ENCODE data around the gene TRIM14. TPM values are rescaled to one million over a fixed set of nuclear protein-coding genes. Genes with fewer than 3 reads are reported as not detected.
A peak's percentile ranks its signal among the peaks of the same experiment; 100 is the strongest.

TRIM14 gene
- total and polyA plus RNA-seq, 2 of the 13 experiments (the other 11 are each of a cell fraction or from before 2014, with no cell fraction given) = 9.2 to 13.0 TPM

GRCh38 chr9:98142182-98142907, 23.3 kb upstream of the TRIM14 start (continued):
- TF ChIP-seq, protein P1, sequence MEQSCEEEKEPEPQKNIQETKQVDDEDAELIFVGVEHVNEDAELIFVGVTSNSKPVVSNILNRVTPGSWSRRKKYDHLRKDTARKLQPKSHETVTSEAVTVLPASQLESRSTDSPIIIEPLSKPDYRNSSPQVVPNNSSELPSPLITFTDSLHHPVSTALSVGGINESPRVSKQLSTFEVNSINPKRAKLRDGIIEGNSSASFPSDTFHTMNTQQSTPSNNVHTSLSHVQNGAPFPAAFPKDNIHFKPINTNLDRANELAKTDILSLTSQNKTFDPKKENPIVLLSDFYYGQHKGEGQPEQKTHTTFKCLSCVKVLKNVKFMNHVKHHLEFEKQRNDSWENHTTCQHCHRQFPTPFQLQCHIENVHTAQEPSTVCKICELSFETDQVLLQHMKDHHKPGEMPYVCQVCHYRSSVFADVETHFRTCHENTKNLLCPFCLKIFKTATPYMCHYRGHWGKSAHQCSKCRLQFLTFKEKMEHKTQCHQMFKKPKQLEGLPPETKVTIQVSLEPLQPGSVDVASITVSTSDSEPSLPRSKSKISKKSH (CRISPR knock-in tag; IDR thresholded peaks at IDR 0.05; ENCODE audit: borderline replicate concordance) = no peak
- TF ChIP-seq FOXM1 (CRISPR knock-in tag; IDR thresholded peaks at IDR 0.05) = no peak
- TF ChIP-seq NR3C1 (CRISPR knock-in tag; IDR thresholded peaks at IDR 0.05) = no peak
- TF ChIP-seq ZNF275 (CRISPR knock-in tag; IDR thresholded peaks at IDR 0.05; ENCODE audit: borderline replicate concordance) = no peak
- no peak for TF ChIP-seq RFX5 (IDR thresholded peaks at IDR 0.05; ENCODE audit: low read depth, low read length)
- TF ChIP-seq RBM22 (optimal IDR thresholded peaks at IDR 0.05; ENCODE audit: low read length) = no peak
- no peak for TF ChIP-seq REL (CRISPR knock-in tag; conservative IDR thresholded peaks at IDR 0.05)
- peak; percentile 64; the same call in 1 of the 2 replicates for TF ChIP-seq ZMYM3 (CRISPR knock-in tag; IDR thresholded peaks at IDR 0.05)
- TF ChIP-seq, protein P2, sequence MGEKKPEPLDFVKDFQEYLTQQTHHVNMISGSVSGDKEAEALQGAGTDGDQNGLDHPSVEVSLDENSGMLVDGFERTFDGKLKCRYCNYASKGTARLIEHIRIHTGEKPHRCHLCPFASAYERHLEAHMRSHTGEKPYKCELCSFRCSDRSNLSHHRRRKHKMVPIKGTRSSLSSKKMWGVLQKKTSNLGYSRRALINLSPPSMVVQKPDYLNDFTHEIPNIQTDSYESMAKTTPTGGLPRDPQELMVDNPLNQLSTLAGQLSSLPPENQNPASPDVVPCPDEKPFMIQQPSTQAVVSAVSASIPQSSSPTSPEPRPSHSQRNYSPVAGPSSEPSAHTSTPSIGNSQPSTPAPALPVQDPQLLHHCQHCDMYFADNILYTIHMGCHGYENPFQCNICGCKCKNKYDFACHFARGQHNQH (CRISPR knock-in tag; IDR thresholded peaks at IDR 0.05) = no peak
- TF ChIP-seq TRIM24 (CRISPR knock-in tag; IDR thresholded peaks at IDR 0.05) = no peak
- TF ChIP-seq, protein P3, sequence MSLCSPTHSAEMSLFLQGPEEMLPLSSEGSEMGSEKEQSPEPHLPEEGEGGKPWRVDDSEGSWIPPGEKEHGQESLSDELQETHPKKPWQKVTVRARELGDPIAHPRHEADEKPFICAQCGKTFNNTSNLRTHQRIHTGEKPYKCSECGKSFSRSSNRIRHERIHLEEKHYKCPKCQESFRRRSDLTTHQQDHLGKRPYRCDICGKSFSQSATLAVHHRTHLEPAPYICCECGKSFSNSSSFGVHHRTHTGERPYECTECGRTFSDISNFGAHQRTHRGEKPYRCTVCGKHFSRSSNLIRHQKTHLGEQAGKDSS (CRISPR knock-in tag; IDR thresholded peaks at IDR 0.05; ENCODE audit: borderline replicate concordance, low read depth) = peak; percentile 96
- no peak for TF ChIP-seq ZSCAN29 (CRISPR knock-in tag; conservative IDR thresholded peaks at IDR 0.05)
- TF ChIP-seq NR2F1 (CRISPR knock-in tag; IDR thresholded peaks at IDR 0.05) = peak in 1 of 2 experiments; percentile 54; a peak in 1 of 4 replicates
- no peak for TF ChIP-seq KLF9 (CRISPR knock-in tag; IDR thresholded peaks at IDR 0.05; ENCODE audit: low read depth)
- TF ChIP-seq ZNF337 (CRISPR knock-in tag; IDR thresholded peaks at IDR 0.05; ENCODE audit: borderline replicate concordance, low read depth) = no peak
- TF ChIP-seq, protein P4, sequence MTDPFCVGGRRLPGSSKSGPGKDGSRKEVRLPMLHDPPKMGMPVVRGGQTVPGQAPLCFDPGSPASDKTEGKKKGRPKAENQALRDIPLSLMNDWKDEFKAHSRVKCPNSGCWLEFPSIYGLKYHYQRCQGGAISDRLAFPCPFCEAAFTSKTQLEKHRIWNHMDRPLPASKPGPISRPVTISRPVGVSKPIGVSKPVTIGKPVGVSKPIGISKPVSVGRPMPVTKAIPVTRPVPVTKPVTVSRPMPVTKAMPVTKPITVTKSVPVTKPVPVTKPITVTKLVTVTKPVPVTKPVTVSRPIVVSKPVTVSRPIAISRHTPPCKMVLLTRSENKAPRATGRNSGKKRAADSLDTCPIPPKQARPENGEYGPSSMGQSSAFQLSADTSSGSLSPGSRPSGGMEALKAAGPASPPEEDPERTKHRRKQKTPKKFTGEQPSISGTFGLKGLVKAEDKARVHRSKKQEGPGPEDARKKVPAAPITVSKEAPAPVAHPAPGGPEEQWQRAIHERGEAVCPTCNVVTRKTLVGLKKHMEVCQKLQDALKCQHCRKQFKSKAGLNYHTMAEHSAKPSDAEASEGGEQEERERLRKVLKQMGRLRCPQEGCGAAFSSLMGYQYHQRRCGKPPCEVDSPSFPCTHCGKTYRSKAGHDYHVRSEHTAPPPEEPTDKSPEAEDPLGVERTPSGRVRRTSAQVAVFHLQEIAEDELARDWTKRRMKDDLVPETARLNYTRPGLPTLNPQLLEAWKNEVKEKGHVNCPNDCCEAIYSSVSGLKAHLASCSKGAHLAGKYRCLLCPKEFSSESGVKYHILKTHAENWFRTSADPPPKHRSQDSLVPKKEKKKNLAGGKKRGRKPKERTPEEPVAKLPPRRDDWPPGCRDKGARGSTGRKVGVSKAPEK (CRISPR knock-in tag; IDR thresholded peaks at IDR 0.05; ENCODE audit: borderline replicate concordance) = no peak
- peak; percentile 85 for TF ChIP-seq GABPB1 (CRISPR knock-in tag; IDR thresholded peaks at IDR 0.05)
- TF ChIP-seq, protein P5, sequence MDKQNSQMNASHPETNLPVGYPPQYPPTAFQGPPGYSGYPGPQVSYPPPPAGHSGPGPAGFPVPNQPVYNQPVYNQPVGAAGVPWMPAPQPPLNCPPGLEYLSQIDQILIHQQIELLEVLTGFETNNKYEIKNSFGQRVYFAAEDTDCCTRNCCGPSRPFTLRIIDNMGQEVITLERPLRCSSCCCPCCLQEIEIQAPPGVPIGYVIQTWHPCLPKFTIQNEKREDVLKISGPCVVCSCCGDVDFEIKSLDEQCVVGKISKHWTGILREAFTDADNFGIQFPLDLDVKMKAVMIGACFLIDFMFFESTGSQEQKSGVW (CRISPR knock-in tag; IDR thresholded peaks at IDR 0.05; ENCODE audit: borderline replicate concordance) = no peak
- TF ChIP-seq HNRNPL (IDR thresholded peaks at IDR 0.05; ENCODE audit: low read depth, low read length) = 0 out of 2 replicates have a peak, but pooled peaks have one; percentile 68
- TF ChIP-seq ZNF343 (CRISPR knock-in tag; IDR thresholded peaks at IDR 0.05) = no peak
- TF ChIP-seq HDAC1 (CRISPR knock-in tag; IDR thresholded peaks at IDR 0.05) = no peak

All from HepG2 (cell line).